ENCODE measurements around the gene GRAMD1B. TPM values are rescaled to one million over a fixed set of nuclear protein-coding genes. Genes with fewer than 3 reads are reported as not detected.

GRAMD1B gene
- total RNA-seq, 1 experiment from 2014 or later, result 82.1 TPM

- H3K9ac ChIP-seq (ENCODE audit: low read length), result no peak overlapping the region
- DNase-seq, result no peak
- POLR2A ChIA-PET (ENCODE audit: unreplicated experiment), result no interaction called here
- 0 out of 2 replicates have a peak, but pooled peaks cover 3% of the 10 kb centered on the region for H3K79me2 ChIP-seq (ENCODE audit: low read length)
- H3K9me3 ChIP-seq (ENCODE audit: low read length), result no peaks in the 10 kb centered on the region
- no peak overlapping the region for H3K27ac ChIP-seq (ENCODE audit: low read length)
- no peaks in the 10 kb centered on the region for H3K27me3 ChIP-seq (ENCODE audit: low read length)
- H3F3A ChIP-seq (ENCODE audit: low read length, unreplicated experiment), result no peaks in the 10 kb centered on the region
- TF ChIP-seq EZH2 (IDR thresholded peaks at IDR 0.05; ENCODE audit: low read length, unreplicated experiment), result no peak
- TF ChIP-seq CTCF (conservative IDR thresholded peaks at IDR 0.05; ENCODE audit: low read depth, low read length), result no peak
- no peak for TF ChIP-seq EZH2phosphoT487 (IDR thresholded peaks at IDR 0.05; ENCODE audit: borderline replicate concordance, low read length)
- CTCF ChIA-PET, result no interaction called here
- no peaks in the 10 kb centered on the region for H4K20me1 ChIP-seq (ENCODE audit: low read length)
- H3K4me1 ChIP-seq (ENCODE audit: insufficient read depth, low read length), result no peaks in the 10 kb centered on the region
- intact Hi-C loops (cut with micrococcal nuclease), result no loop called here
- no TSS peak for BruUV-seq (replicated peaks)
- no peaks in the 10 kb centered on the region for H3K9me2 ChIP-seq (replicated peaks; ENCODE audit: low read length)
- no peak overlapping the region for H3K4me3 ChIP-seq (ENCODE audit: low read length)
- no peak for ATAC-seq
- no peaks in the 10 kb centered on the region for H3K36me3 ChIP-seq (ENCODE audit: low read depth, low read length)
- no peak overlapping the region for H2AFZ ChIP-seq (ENCODE audit: low read length)
- H3K4me2 ChIP-seq (ENCODE audit: low read length), result no peak overlapping the region
These were observed 137.4 kb downstream of the GRAMD1B start for GRCh38 chr11:123567466-123567865.

GRCh38 chr11:123568367-123568870 lies 138.3 kb downstream of the GRAMD1B start:
- Histone ChIP-seq H3K4me2 (ENCODE audit: low read length) (no peak overlapping the region), H3K27ac (ENCODE audit: low read length) (no peak overlapping the region), H3K9ac (ENCODE audit: low read length) (no peak overlapping the region), H3K4me1 (ENCODE audit: insufficient read depth, low read length) (no peaks in the 10 kb centered on the region), H3K36me3 (ENCODE audit: low read depth, low read length) (no peaks in the 10 kb centered on the region), H3K4me3 (ENCODE audit: low read length) (no peak overlapping the region), H3F3A (ENCODE audit: low read length, unreplicated experiment) (no peaks in the 10 kb centered on the region), H4K20me1 (ENCODE audit: low read length) (no peaks in the 10 kb centered on the region), H3K9me3 (ENCODE audit: low read length) (no peaks in the 10 kb centered on the region), H3K27me3 (ENCODE audit: low read length) (no peaks in the 10 kb centered on the region), H2AFZ (ENCODE audit: low read length) (no peak overlapping the region), H3K79me2 (ENCODE audit: low read length) (0 out of 2 replicates have a peak, but pooled peaks cover 3% of the 10 kb centered on the region), H3K9me2 (replicated peaks; ENCODE audit: low read length) (no peaks in the 10 kb centered on the region)
- CTCF ChIA-PET, result no interaction called here
- DNase-seq (no peak), ATAC-seq (no peak)
- POLR2A ChIA-PET (ENCODE audit: unreplicated experiment), result no interaction called here
- intact Hi-C loops (cut with micrococcal nuclease), result no loop called here
- TF ChIP-seq EZH2 (IDR thresholded peaks at IDR 0.05; ENCODE audit: low read length, unreplicated experiment), result no peak
- no peak for TF ChIP-seq EZH2phosphoT487 (IDR thresholded peaks at IDR 0.05; ENCODE audit: borderline replicate concordance, low read length)
- no peak for TF ChIP-seq CTCF (conservative IDR thresholded peaks at IDR 0.05; ENCODE audit: low read depth, low read length)
- no TSS peak for BruUV-seq (replicated peaks)

- intact Hi-C loops (cut with micrococcal nuclease), result no loop called here
- H3F3A ChIP-seq (ENCODE audit: low read length, unreplicated experiment), result no peaks in the 10 kb centered on the region
- no peaks in the 10 kb centered on the region for H3K9me3 ChIP-seq (ENCODE audit: low read length)
- ChIA-PET CTCF (no interaction called here), POLR2A (ENCODE audit: unreplicated experiment) (no interaction called here)
- no peak overlapping the region for H3K9ac ChIP-seq (ENCODE audit: low read length)
- 0 out of 2 replicates have a peak, but pooled peaks cover 2% of the 10 kb centered on the region for H3K79me2 ChIP-seq (ENCODE audit: low read length)
- no peak overlapping the region for H3K4me2 ChIP-seq (ENCODE audit: low read length)
- no peak overlapping the region for H3K27ac ChIP-seq (ENCODE audit: low read length)
- DNase-seq (no peak), ATAC-seq (no peak)
- no peaks in the 10 kb centered on the region for H3K9me2 ChIP-seq (replicated peaks; ENCODE audit: low read length)
- no peak overlapping the region for H3K4me3 ChIP-seq (ENCODE audit: low read length)
- H2AFZ ChIP-seq (ENCODE audit: low read length), result no peak overlapping the region
- TF ChIP-seq EZH2 (IDR thresholded peaks at IDR 0.05; ENCODE audit: low read length, unreplicated experiment) (no peak), CTCF (conservative IDR thresholded peaks at IDR 0.05; ENCODE audit: low read depth, low read length) (no peak), EZH2phosphoT487 (IDR thresholded peaks at IDR 0.05; ENCODE audit: borderline replicate concordance, low read length) (no peak)
- no peaks in the 10 kb centered on the region for H4K20me1 ChIP-seq (ENCODE audit: low read length)
- no peaks in the 10 kb centered on the region for H3K27me3 ChIP-seq (ENCODE audit: low read length)
- no TSS peak for BruUV-seq (replicated peaks)
- H3K4me1 ChIP-seq (ENCODE audit: insufficient read depth, low read length), result no peaks in the 10 kb centered on the region
- no peaks in the 10 kb centered on the region for H3K36me3 ChIP-seq (ENCODE audit: low read depth, low read length)
These were observed 139.3 kb downstream of the GRAMD1B start for GRCh38 chr11:123569393-123569792.
